OCI-LY1 (cell line): ENCODE results near the gene CACNG4.

Experiments used
- H2AFZ ChIP-seq: fragments of 200-600 bp; sonication (generic), shearing (Covaris generic); 2 replicates; pipeline ENCODE4 v1.6.0; 2014; ENCODE audit warnings: antibody characterized with exemption, mild to moderate bottlenecking, low read length
- H3F3A ChIP-seq: fragments of 200-600 bp; sonication (generic), shearing (Covaris generic); 2 replicates; pipeline ENCODE4 v1.6.0; 2014; ENCODE audit warnings: mild to moderate bottlenecking, antibody characterized with exemption, low read length, moderate library complexity; ENCODE audit not compliant: insufficient read depth
- H3K27ac ChIP-seq: fragments of 200-600 bp; sonication (generic); 2 replicates; pipeline ENCODE4 v1.5.1; 2014; ENCODE audit warnings: low read length, mixed run types, mild to moderate bottlenecking, low read depth; ENCODE audit not compliant: poor library complexity, severe bottlenecking
- H3K27me3 ChIP-seq: fragments of 200-600 bp; sonication (generic); 2 replicates; pipeline ENCODE4 v1.6.0; 2014; ENCODE audit warnings: antibody characterized with exemption, mild to moderate bottlenecking, low read length, moderate library complexity; ENCODE audit not compliant: insufficient read depth
- H3K36me3 ChIP-seq: fragments of 200-600 bp; sonication (generic); 2 replicates; pipeline ENCODE4 v1.6.1; 2014; ENCODE audit warnings: mild to moderate bottlenecking, antibody characterized with exemption, low read length, moderate library complexity, mixed read lengths; ENCODE audit not compliant: insufficient read depth
- H3K4me1 ChIP-seq: fragments of 200-600 bp; sonication (generic); 2 replicates; pipeline ENCODE4 v1.5.1; 2014; ENCODE audit warnings: mild to moderate bottlenecking, low read length, moderate library complexity; ENCODE audit not compliant: insufficient read depth, severe bottlenecking
- H3K4me2 ChIP-seq: fragments of 200-600 bp; sonication (generic), shearing (Covaris generic); 2 replicates; pipeline ENCODE4 v1.6.1; 2014; ENCODE audit warnings: low read length
- H3K4me3 ChIP-seq: fragments of 200-600 bp; sonication (generic); 2 replicates; pipeline ENCODE4 v1.5.1; 2014; ENCODE audit warnings: low read length, low read depth, mild to moderate bottlenecking, mixed read lengths; ENCODE audit not compliant: poor library complexity, severe bottlenecking
- H3K79me2 ChIP-seq: fragments of 200-600 bp; shearing (Covaris generic); 2 replicates; pipeline ENCODE4 v1.6.1; 2016; ENCODE audit warnings: mixed run types, low read length, mixed read lengths; ENCODE audit not compliant: insufficient read depth
- H3K9ac ChIP-seq: fragments of 200-600 bp; sonication (generic), shearing (Covaris generic); 2 replicates; pipeline ENCODE4 v1.6.1; 2014; ENCODE audit warnings: mild to moderate bottlenecking, low read length, mixed read lengths
- H3K9me2 ChIP-seq: fragments of 200-600 bp; sonication (generic), shearing (Covaris generic); 2 replicates; pipeline ENCODE4 v1.6.1; 2014; ENCODE audit warnings: low read depth, mild to moderate bottlenecking, low read length, mixed read lengths
- H3K9me3 ChIP-seq: fragments of 200-600 bp; shearing (Covaris generic); 2 replicates; pipeline ENCODE4 v1.6.1; 2014; ENCODE audit warnings: low read length, mixed read lengths
- H4K20me1 ChIP-seq: fragments of 200-600 bp; sonication (generic), shearing (Covaris generic); 2 replicates; pipeline ENCODE4 v1.6.0; 2016; ENCODE audit warnings: mild to moderate bottlenecking, low read length; ENCODE audit not compliant: insufficient read depth
- CTCF ChIP-seq: fragments of 200-600 bp; sonication (generic), shearing (Covaris generic); IDR thresholded peaks from 2 replicates; pipeline ENCODE4 v1.5.1; 2017; ENCODE audit warnings: mild to moderate bottlenecking, antibody characterized with exemption, low read length, moderate library complexity, mixed read lengths
- EZH2 ChIP-seq: fragments of 200-600 bp; sonication (generic), shearing (Covaris generic); IDR thresholded peaks from 2 replicates; pipeline ENCODE4 v1.8.0; 2017; ENCODE audit warnings: borderline replicate concordance, mixed run types, mild to moderate bottlenecking, antibody characterized with exemption, low read length, moderate library complexity, mixed read lengths

The CACNG4 gene

GRCh38 chr17:67049025-67049739 is 84.7 kb downstream of the CACNG4 start:
- H3K36me3 ChIP-seq: no peaks in the 10 kb centered on the region; the same call in 1 of the 2 replicates
- H3K4me2 ChIP-seq: no peak overlapping the region
- H3K4me1 ChIP-seq: no peaks in the 10 kb centered on the region
- no peaks in the 10 kb centered on the region for H3F3A ChIP-seq
- H2AFZ ChIP-seq: no peak overlapping the region
- H4K20me1 ChIP-seq: no peaks in the 10 kb centered on the region
- no peaks in the 10 kb centered on the region for H3K79me2 ChIP-seq
- no peaks in the 10 kb centered on the region for H3K9me2 ChIP-seq
- no peak overlapping the region for H3K4me3 ChIP-seq
- TF ChIP-seq CTCF (no peak), EZH2 (no peak)
- peaks cover 13% of the 10 kb centered on the region; the same call in 1 of the 2 replicates for H3K9me3 ChIP-seq
- peaks cover 17% of the 10 kb centered on the region; the same call in 1 of the 2 replicates for H3K27me3 ChIP-seq
- H3K9ac ChIP-seq: no peak overlapping the region
- H3K27ac ChIP-seq: no peak overlapping the region

- TF ChIP-seq EZH2: no peak
- no peak for TF ChIP-seq CTCF
- no peak overlapping the region for H3K27ac ChIP-seq
- no peaks in the 10 kb centered on the region for H3K4me1 ChIP-seq
- H3K27me3 ChIP-seq: peaks cover 17% of the 10 kb centered on the region; the same call in 1 of the 2 replicates
- H3K9ac ChIP-seq: no peak overlapping the region
- H3K79me2 ChIP-seq: no peaks in the 10 kb centered on the region
- H3F3A ChIP-seq: no peaks in the 10 kb centered on the region
- no peak overlapping the region for H3K4me2 ChIP-seq
- H2AFZ ChIP-seq: no peak overlapping the region
- no peaks in the 10 kb centered on the region for H3K9me2 ChIP-seq
- H3K9me3 ChIP-seq: peaks cover 13% of the 10 kb centered on the region; the same call in 1 of the 2 replicates
- H3K4me3 ChIP-seq: no peak overlapping the region
- no peaks in the 10 kb centered on the region for H4K20me1 ChIP-seq
- no peaks in the 10 kb centered on the region; the same call in 1 of the 2 replicates for H3K36me3 ChIP-seq
These were observed 85.6 kb downstream of the CACNG4 start for GRCh38 chr17:67050066-67050465.

- no peaks in the 10 kb centered on the region for H3K79me2 ChIP-seq
- H3F3A ChIP-seq: no peaks in the 10 kb centered on the region
- H3K27ac ChIP-seq: no peak overlapping the region
- peaks cover 13% of the 10 kb centered on the region; the same call in 1 of the 2 replicates for H3K9me3 ChIP-seq
- H3K36me3 ChIP-seq: no peaks in the 10 kb centered on the region; the same call in 1 of the 2 replicates
- no peaks in the 10 kb centered on the region for H3K9me2 ChIP-seq
- H3K27me3 ChIP-seq: peaks cover 17% of the 10 kb centered on the region; the same call in 1 of the 2 replicates
- no peak overlapping the region for H3K4me3 ChIP-seq
- H3K9ac ChIP-seq: no peak overlapping the region
- H3K4me1 ChIP-seq: no peaks in the 10 kb centered on the region
- H4K20me1 ChIP-seq: no peaks in the 10 kb centered on the region
- H3K4me2 ChIP-seq: no peak overlapping the region
- no peak overlapping the region for H2AFZ ChIP-seq
- no peak for TF ChIP-seq CTCF
- TF ChIP-seq EZH2: no peak
These were observed 86.1 kb downstream of the CACNG4 start for GRCh38 chr17:67050471-67051154.
